Measurements from ENCODE around the gene TMEM163. TPM values are rescaled to one million over a fixed set of nuclear protein-coding genes. Genes with fewer than 3 reads are reported as not detected.
A peak's percentile ranks its signal among the peaks of the same experiment; 100 is the strongest.

Gene TMEM163
- total and polyA plus RNA-seq, 2 donors (not counting 3 experiments of a cell fraction or from before 2014, with no cell fraction given): 1.0 to 2.8 TPM

DNA sequence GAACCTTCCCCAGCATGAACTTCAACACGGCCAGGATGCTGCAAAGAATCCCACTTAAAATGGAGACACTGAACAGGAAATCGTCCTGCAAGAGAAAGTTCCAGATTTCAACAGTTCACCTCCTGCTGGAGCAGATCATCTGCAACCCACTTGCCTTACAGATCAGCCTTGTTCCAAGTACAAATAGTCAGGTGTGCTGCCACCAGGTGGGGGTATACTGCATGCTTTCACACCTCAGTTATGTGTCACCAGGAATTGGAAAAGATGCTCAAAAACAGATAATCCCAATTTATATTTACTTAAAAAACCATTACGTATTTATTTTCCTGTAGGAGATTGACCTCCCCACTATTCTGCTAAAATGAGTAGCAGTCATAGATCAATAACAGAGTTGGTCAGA, 252.7 kb downstream of the TMEM163 start:
- POLR2A ChIA-PET: no interaction called here
- H3K36me3 ChIP-seq (ENCODE audit: control insufficient read depth in 2 of 2, extremely low read depth in 1 of 2, insufficient read depth in 2 of 2, low read length in 2 of 2): no peaks in the 10 kb centered on the region
- dilution Hi-C loops (cut with MboI; ENCODE audit: extremely low pct_ligation_motif_present, low sequenced_read_pairs) (no loop called here), intact Hi-C loops (cut with micrococcal nuclease) (no loop called here)
- peak; percentile 26 for DNase-seq (ENCODE audit: low read depth, low spot score)
- H3K27me3 ChIP-seq (ENCODE audit: control insufficient read depth in 2 of 2, insufficient read depth in 2 of 2, low read length in 2 of 2): no peaks in the 10 kb centered on the region
- H3K9me3 ChIP-seq (replicated peaks; ENCODE audit: control insufficient read depth, insufficient read depth, low read length): no peaks in the 10 kb centered on the region
- peak; percentile 33 for FAIRE-seq
- no peaks in the 10 kb centered on the region for H3K9me1 ChIP-seq (replicated peaks; ENCODE audit: control insufficient read depth, extremely low read depth, insufficient read depth, low read length)
- BruUV-seq (replicated peaks): no TSS peak
- H4K20me1 ChIP-seq (replicated peaks; ENCODE audit: control insufficient read depth, extremely low read depth, insufficient read depth, low read length): no peaks in the 10 kb centered on the region
- H3K4me2 ChIP-seq (ENCODE audit: insufficient read depth, low read length): no peak overlapping the region
- no peaks in the 10 kb centered on the region for H3K79me2 ChIP-seq (ENCODE audit: control insufficient read depth, insufficient read depth, low read length)
- H3K4me1 ChIP-seq (ENCODE audit: control insufficient read depth, extremely low read depth, insufficient read depth, low read length): no peaks in the 10 kb centered on the region
- CTCF ChIA-PET: interaction anchor here (1.2 kb wide), 1 partner anchor 432 kb away, joined by 4 read pairs; no protein-coding TSS in a partner anchor
- H3K4me3 ChIP-seq (replicated peaks in 1 of 3; ENCODE audit: insufficient read depth in 1 of 3, low read depth in 1 of 3, low read length in 3 of 3): no peak overlapping the region
- no peak overlapping the region for H3K27ac ChIP-seq (ENCODE audit: insufficient read depth, low read depth, low read length)
- H2AFZ ChIP-seq (ENCODE audit: low read depth, low read length): no peak overlapping the region
- no peak overlapping the region for H3K9ac ChIP-seq (replicated peaks; ENCODE audit: extremely low read depth, insufficient read depth, low read length)
- no peak for TF ChIP-seq GATA2 (IDR thresholded peaks at IDR 0.05; ENCODE audit: insufficient read depth, insufficient read length, low read depth, low read length)
- TF ChIP-seq, protein P1, sequence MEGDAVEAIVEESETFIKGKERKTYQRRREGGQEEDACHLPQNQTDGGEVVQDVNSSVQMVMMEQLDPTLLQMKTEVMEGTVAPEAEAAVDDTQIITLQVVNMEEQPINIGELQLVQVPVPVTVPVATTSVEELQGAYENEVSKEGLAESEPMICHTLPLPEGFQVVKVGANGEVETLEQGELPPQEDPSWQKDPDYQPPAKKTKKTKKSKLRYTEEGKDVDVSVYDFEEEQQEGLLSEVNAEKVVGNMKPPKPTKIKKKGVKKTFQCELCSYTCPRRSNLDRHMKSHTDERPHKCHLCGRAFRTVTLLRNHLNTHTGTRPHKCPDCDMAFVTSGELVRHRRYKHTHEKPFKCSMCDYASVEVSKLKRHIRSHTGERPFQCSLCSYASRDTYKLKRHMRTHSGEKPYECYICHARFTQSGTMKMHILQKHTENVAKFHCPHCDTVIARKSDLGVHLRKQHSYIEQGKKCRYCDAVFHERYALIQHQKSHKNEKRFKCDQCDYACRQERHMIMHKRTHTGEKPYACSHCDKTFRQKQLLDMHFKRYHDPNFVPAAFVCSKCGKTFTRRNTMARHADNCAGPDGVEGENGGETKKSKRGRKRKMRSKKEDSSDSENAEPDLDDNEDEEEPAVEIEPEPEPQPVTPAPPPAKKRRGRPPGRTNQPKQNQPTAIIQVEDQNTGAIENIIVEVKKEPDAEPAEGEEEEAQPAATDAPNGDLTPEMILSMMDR (IDR thresholded peaks at IDR 0.05; ENCODE audit: extremely low read depth in 1 of 2, insufficient read depth in 1 of 2, low read depth in 1 of 2, low read length in 2 of 2): peak; percentile 15 to 22

DNA sequence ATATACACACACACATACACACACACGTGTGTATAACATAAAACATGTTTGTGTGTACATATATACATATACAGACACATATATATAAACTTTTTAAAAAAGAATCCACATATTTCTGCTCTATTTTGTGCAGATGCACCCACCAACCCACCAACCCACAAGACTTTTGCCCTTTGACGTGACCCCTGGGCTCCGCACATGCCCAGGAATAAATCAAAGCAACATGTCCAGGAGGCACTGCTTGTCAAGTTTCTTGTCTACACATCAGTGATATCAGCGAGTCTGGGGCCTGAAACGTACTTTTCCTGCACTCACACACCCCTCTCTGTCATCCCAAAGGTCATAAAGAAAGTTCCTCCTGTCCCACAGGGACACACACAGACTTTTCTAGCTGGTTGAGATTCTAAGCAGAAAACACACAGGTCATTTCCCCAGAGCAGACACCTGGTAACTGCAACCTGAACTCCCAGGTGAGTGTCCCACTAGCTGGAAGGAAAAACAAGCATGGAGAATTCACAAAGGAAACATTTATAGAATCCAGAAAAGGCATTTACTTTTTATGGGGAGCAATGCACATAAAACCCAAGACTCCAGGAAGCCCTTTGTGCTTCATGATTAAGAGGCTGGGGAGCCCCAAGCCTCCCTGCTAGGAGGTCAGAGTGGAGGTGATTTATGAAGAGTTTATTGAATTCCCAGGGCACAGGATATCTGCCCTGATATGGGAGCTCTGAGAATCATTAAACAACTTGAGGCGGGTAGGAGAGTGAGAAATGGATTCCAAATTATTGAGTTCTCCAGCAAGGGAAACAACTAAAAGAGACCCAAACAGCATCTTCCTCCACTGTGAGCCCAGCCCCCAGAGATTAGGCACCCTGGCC, 253.3 kb downstream of the TMEM163 start:
- no peak overlapping the region for H3K9ac ChIP-seq (replicated peaks; ENCODE audit: extremely low read depth, insufficient read depth, low read length)
- H3K27me3 ChIP-seq (ENCODE audit: control insufficient read depth in 2 of 2, insufficient read depth in 2 of 2, low read length in 2 of 2): no peaks in the 10 kb centered on the region
- no peaks in the 10 kb centered on the region for H3K9me1 ChIP-seq (replicated peaks; ENCODE audit: control insufficient read depth, extremely low read depth, insufficient read depth, low read length)
- no peaks in the 10 kb centered on the region for H3K9me3 ChIP-seq (replicated peaks; ENCODE audit: control insufficient read depth, insufficient read depth, low read length)
- no peak overlapping the region for H2AFZ ChIP-seq (ENCODE audit: low read depth, low read length)
- FAIRE-seq (no peak), DNase-seq (ENCODE audit: low read depth, low spot score) (no peak)
- no peaks in the 10 kb centered on the region for H4K20me1 ChIP-seq (replicated peaks; ENCODE audit: control insufficient read depth, extremely low read depth, insufficient read depth, low read length)
- BruUV-seq (replicated peaks): no TSS peak
- H3K27ac ChIP-seq (ENCODE audit: insufficient read depth, low read depth, low read length): no peak overlapping the region
- dilution Hi-C loops (cut with MboI; ENCODE audit: extremely low pct_ligation_motif_present, low sequenced_read_pairs) (no loop called here), intact Hi-C loops (cut with micrococcal nuclease) (no loop called here)
- no peaks in the 10 kb centered on the region for H3K79me2 ChIP-seq (ENCODE audit: control insufficient read depth, insufficient read depth, low read length)
- no peaks in the 10 kb centered on the region for H3K4me1 ChIP-seq (ENCODE audit: control insufficient read depth, extremely low read depth, insufficient read depth, low read length)
- H3K4me3 ChIP-seq (replicated peaks in 1 of 3; ENCODE audit: insufficient read depth in 1 of 3, low read depth in 1 of 3, low read length in 3 of 3): no peak overlapping the region
- ChIA-PET POLR2A (no interaction called here), CTCF (interaction anchor here (0.9 to 1.2 kb wide), 2 partner anchors 428 to 433 kb away, joined by 3 to 4 read pairs; no protein-coding TSS in a partner anchor)
- no peak for TF ChIP-seq FOS (IDR thresholded peaks at IDR 0.05; ENCODE audit: borderline replicate concordance, insufficient read depth, low read length)
- no peak for TF ChIP-seq POLR2A (IDR thresholded peaks at IDR 0.05; ENCODE audit: low read depth, low read length)
- no peak for TF ChIP-seq MYC (IDR thresholded peaks at IDR 0.05; ENCODE audit: low read depth, low read length)
- TF ChIP-seq GATA2 (IDR thresholded peaks at IDR 0.05; ENCODE audit: insufficient read depth, insufficient read length, low read depth, low read length): no peak
- H3K4me2 ChIP-seq (ENCODE audit: insufficient read depth, low read length): no peak overlapping the region
- H3K36me3 ChIP-seq (ENCODE audit: control insufficient read depth in 2 of 2, extremely low read depth in 1 of 2, insufficient read depth in 2 of 2, low read length in 2 of 2): no peaks in the 10 kb centered on the region
